A549 (cell line): ENCODE measurements around the gene KREMEN1. TPM values are rescaled to one million over a fixed set of nuclear protein-coding genes. Genes with fewer than 3 reads are reported as not detected.

Experiments used
- ATAC-seq, 2 experiments: fragments of 200-7000 bp in 1 of 2; fragments of >200 bp in 1 of 2; cut with Nextera tagmentation in 1 of 2; cut with Tn5 transposase in 1 of 2; 3 replicates each; pipeline versions ENCODE4 v1.8.0 to v1.9.1; 2018 to 2020; ENCODE audit warnings: mild to moderate bottlenecking in 1 of 2, moderate library complexity in 1 of 2
- CTCF ChIA-PET: fragments of 300-600 bp; sonication (Branson Sonifier 250); formaldehyde crosslinking; extraction: SDS; loops from one replicate; lab custom pipeline; 2021; ENCODE audit warnings: antibody characterized with exemption, inconsistent platforms; lab: Yijun Ruan, JAX
- POLR2A ChIA-PET: fragments of 350-600 bp; formaldehyde crosslinking; extraction: SDS; loops from one replicate; lab custom pipeline; 2021; ENCODE audit warnings: antibody characterized with exemption, inconsistent platforms; lab: Yijun Ruan, JAX
- DNase-seq, 2 experiments: peaks; one replicate each; pipeline versions ENCODE4 v3.0.0 to v3.0.0-alpha.2; 2011 to 2016; ENCODE audit warnings: low read depth in 1 of 2, low spot score in 1 of 2
- FAIRE-seq: peaks from 2 replicates; lab custom pipeline; 2011; peaks lifted over from hg19 to GRCh38; lab: Jason Lieb, UNC
- H3K27ac ChIP-seq, 2 experiments: fragments of >200 bp; sonication (Bioruptor Twin); formaldehyde crosslinking; 3 replicates each; pipeline ENCODE4 v1.5.1; 2016 to 2017
- H3K4me1 ChIP-seq: fragments of >200 bp; sonication (Bioruptor Twin); formaldehyde crosslinking; 3 replicates; pipeline ENCODE4 v1.6.1; 2016
- H3K4me2 ChIP-seq: fragments of >200 bp; sonication (Bioruptor Twin); formaldehyde crosslinking; 3 replicates; pipeline ENCODE4 v1.6.1; 2016
- H3K4me3 ChIP-seq: fragments of >200 bp; sonication (Bioruptor Twin); formaldehyde crosslinking; 3 replicates; pipeline ENCODE4 v1.5.1; 2016
- H3K9me3 ChIP-seq: fragments of >200 bp; sonication (Bioruptor Twin); formaldehyde crosslinking; 3 replicates; pipeline ENCODE4 v1.6.1; 2016
- ATOH8 ChIP-seq: fragments of 250-450 bp; sonication (Bioruptor Pico); IDR thresholded peaks from 2 replicates; pipeline ENCODE4 v1.5.0; 2020; ENCODE audit warnings: low read depth, mild to moderate bottlenecking, moderate library complexity
- BHLHE40 ChIP-seq: IDR thresholded peaks from 2 replicates; pipeline ENCODE4 v1.6.1; 2012; ENCODE audit warnings: low read depth, low read length, inconsistent platforms
- CBX2 ChIP-seq: fragments of 200-600 bp; sonication (generic); IDR thresholded peaks from 2 replicates; pipeline ENCODE4 v1.6.1; 2016; ENCODE audit warnings: low read depth, mild to moderate bottlenecking, borderline replicate concordance
- CHD4 ChIP-seq: fragments of 200-600 bp; sonication (generic); IDR thresholded peaks from 2 replicates; pipeline ENCODE4 v1.6.1; 2016; ENCODE audit warnings: antibody characterized with exemption, mild to moderate bottlenecking, borderline replicate concordance
- CTCF ChIP-seq: fragments of >200 bp; sonication (Bioruptor Twin); formaldehyde crosslinking; IDR thresholded peaks from 3 replicates; pipeline ENCODE4 v1.5.1; 2016
- EHF ChIP-seq: fragments of 250-450 bp; sonication (Bioruptor Pico); IDR thresholded peaks from 2 replicates; pipeline ENCODE4 v1.5.0; 2020; ENCODE audit warnings: mild to moderate bottlenecking
- ELK1 ChIP-seq: fragments of 150-350 bp; IDR thresholded peaks from 2 replicates; pipeline ENCODE4 v1.6.1; 2014; ENCODE audit warnings: low read depth, mild to moderate bottlenecking, low read length
- EP300 ChIP-seq, 2 experiments: fragments of >200 bp; sonication (Bioruptor Twin); formaldehyde crosslinking; IDR thresholded peaks; 2 replicates in 1 of 2; 3 replicates in 1 of 2; pipeline ENCODE4 v1.6.1; 2016 to 2017
- FOSL2 ChIP-seq, 2 experiments: fragments of 450-650 bp in 1 of 2; fragments of >200 bp in 1 of 2; sonication (Bioruptor Twin) in 1 of 2; formaldehyde crosslinking; IDR thresholded peaks; 2 replicates each; pipeline versions ENCODE4 v1.5.0 to v1.6.1; 2016 to 2020; ENCODE audit warnings: mild to moderate bottlenecking in 1 of 2, moderate library complexity in 1 of 2
- FOXS1 ChIP-seq: fragments of 250-450 bp; sonication (Bioruptor Pico); IDR thresholded peaks from 2 replicates; pipeline ENCODE4 v1.5.0; 2020; ENCODE audit warnings: mild to moderate bottlenecking, moderate library complexity
- HDAC2 ChIP-seq: fragments of 200-600 bp; sonication (generic); IDR thresholded peaks from 2 replicates; pipeline ENCODE4 v1.6.1; 2016
- HES2 ChIP-seq: fragments of >200 bp; sonication (Bioruptor Twin); formaldehyde crosslinking; IDR thresholded peaks from 2 replicates; pipeline ENCODE4 v1.6.1; 2016
- HOXA7 ChIP-seq: fragments of 250-450 bp; sonication (Bioruptor Pico); IDR thresholded peaks from 2 replicates; pipeline ENCODE4 v1.5.0; 2020; ENCODE audit warnings: mild to moderate bottlenecking, moderate library complexity
- HOXB13 ChIP-seq: fragments of 250-450 bp; sonication (Bioruptor Pico); IDR thresholded peaks from 2 replicates; pipeline ENCODE4 v1.5.0; 2020; ENCODE audit warnings: low read depth, mild to moderate bottlenecking, moderate library complexity
- KDM1A ChIP-seq: fragments of 200-600 bp; sonication (generic); IDR thresholded peaks from 2 replicates; pipeline ENCODE4 v1.6.1; 2016; ENCODE audit warnings: low read depth, mild to moderate bottlenecking
- KDM5A ChIP-seq: fragments of 200-600 bp; sonication (generic); IDR thresholded peaks from 2 replicates; pipeline ENCODE4 v1.6.1; 2016; ENCODE audit warnings: antibody characterized with exemption, mild to moderate bottlenecking
- PBX3 ChIP-seq: IDR thresholded peaks from 2 replicates; pipeline ENCODE4 v1.6.1; 2012
- PHF8 ChIP-seq: fragments of 200-600 bp; sonication (generic); IDR thresholded peaks from 2 replicates; pipeline ENCODE4 v1.6.1; 2016; ENCODE audit warnings: low read depth, mild to moderate bottlenecking, antibody characterized with exemption, moderate library complexity, borderline replicate concordance
- POLR2AphosphoS2 ChIP-seq: conservative IDR thresholded peaks from 2 replicates; pipeline ENCODE4 v1.6.1; 2012; ENCODE audit warnings: low read length, improper control_type of control experiment, inconsistent platforms
- RARB ChIP-seq: fragments of 250-450 bp; sonication (Bioruptor Pico); IDR thresholded peaks from 2 replicates; pipeline ENCODE4 v1.8.0; 2021; ENCODE audit warnings: mild to moderate bottlenecking, moderate library complexity
- RCOR1 ChIP-seq: fragments of 150-350 bp; IDR thresholded peaks from 2 replicates; pipeline ENCODE4 v1.6.1; 2014; ENCODE audit warnings: antibody characterized with exemption, low read length, low read depth
- RFX5 ChIP-seq: fragments of 450-650 bp; IDR thresholded peaks from 2 replicates; pipeline ENCODE4 v1.7.1; 2014; ENCODE audit warnings: antibody characterized with exemption, mild to moderate bottlenecking, moderate library complexity
- WGBS: methylation state at CpG from one replicate; pipeline ENCODE4 v1.1.6; 2017; ENCODE audit errors: missing lambda C conversion rate; 5-methylcytosine and 5-hydroxymethylcytosine counted together
- polyA plus RNA-seq, 4 experiments: library from polyadenylated mRNA; depleted of rRNA in 3 of 4; stranded (reverse); fragments of >200 nt; fragmentation: RNase III in 1 of 4; extraction: RNeasy Plus Mini Kit Qiagen cat#74134 plus additional on column Dnase treatment in 1 of 4; gene quantifications; 2 replicates in 3 of 4; 3 replicates in 1 of 4; pipeline ENCODE4 v1.2.3, GENCODE V29; 2011 to 2017

KREMEN1 gene
- polyA plus RNA-seq, 2 of the 4 experiments (the other 2 are of a cell fraction), result 1.7 to 2.5 TPM

GRCh38 chr22:29184849-29185490 lies 112.1 kb downstream of the KREMEN1 start:
- no peaks in the 10 kb centered on the region for H3K9me3 ChIP-seq
- no peak overlapping the region for H3K4me2 ChIP-seq
- H3K4me1 ChIP-seq, result no peaks in the 10 kb centered on the region
- ChIA-PET CTCF (interaction anchor here (0.6 to 1.8 kb wide), 5 partner anchors 13 to 1272 kb away, joined by 3 to 7 read pairs (median 4); no protein-coding TSS in a partner anchor), POLR2A (no interaction called here)
- no peak overlapping the region for H3K27ac ChIP-seq
- TF ChIP-seq HOXB13, result no peak
- TF ChIP-seq POLR2AphosphoS2, result no peak
- TF ChIP-seq FOXS1 (CRISPR knock-in tag), result no peak
- no peak for TF ChIP-seq ELK1
- TF ChIP-seq PHF8, result no peak
- TF ChIP-seq ATOH8 (CRISPR knock-in tag), result no peak
- TF ChIP-seq HDAC2, result no peak
- TF ChIP-seq KDM1A, result no peak
- TF ChIP-seq CHD4, result no peak
- no peak for TF ChIP-seq HOXA7 (CRISPR knock-in tag)
- TF ChIP-seq KDM5A, result no peak
- TF ChIP-seq CBX2, result no peak
- TF ChIP-seq RARB (CRISPR knock-in tag), result no peak
- no peak for TF ChIP-seq PBX3
- TF ChIP-seq EP300 (IDR thresholded peaks at IDR 0.05), result no peak
- TF ChIP-seq RFX5, result no peak
- TF ChIP-seq RCOR1, result no peak
- no peak for TF ChIP-seq BHLHE40
- no peak for TF ChIP-seq EHF (CRISPR knock-in tag)
- 82% methylated on average over 10 of the region's 12 CpGs for WGBS
- H3K4me3 ChIP-seq, result no peak overlapping the region
- ATAC-seq, result no peak
- no peak for FAIRE-seq
- DNase-seq, result no peak

- CTCF ChIA-PET, result interaction anchor here (1.8 kb wide), 1 partner anchor 32 kb away, joined by 7 read pairs; no protein-coding TSS in a partner anchor
- 93% methylated on average over 1 of the region's 1 CpG for WGBS
These were observed 113.5 kb downstream of the KREMEN1 start for GRCh38 chr22:29186302-29186701.

More at GRCh38 chr22:29186302-29186701, 113.5 kb downstream of the KREMEN1 start:
- no peak for ATAC-seq
- Histone ChIP-seq H3K4me3 (no peak overlapping the region), H3K27ac (no peak overlapping the region)
- POLR2A ChIA-PET, result no interaction called here
- TF ChIP-seq HES2, result no peak
- no peak for TF ChIP-seq FOSL2 (IDR thresholded peaks at IDR 0.05)
- TF ChIP-seq FOSL2 (CRISPR knock-in tag; IDR thresholded peaks at IDR 0.05), result no peak
- TF ChIP-seq EHF (CRISPR knock-in tag), result no peak
- TF ChIP-seq CTCF, result no peak
- TF ChIP-seq, all 56 proteins: peak for 0
- DNase-seq, result no peak
- Histone ChIP-seq H3K9me3 (no peaks in the 10 kb centered on the region), H3K4me1 (no peaks in the 10 kb centered on the region), H3K4me2 (no peak overlapping the region)
- no peak for FAIRE-seq
